PC-9 (cell line): Measurements from ENCODE around the gene WDR43.

Experiments used
- CTCF ChIP-seq: fragments of 200-600 bp; sonication (generic); conservative IDR thresholded peaks from 2 replicates; pipeline ENCODE4 v1.6.1; 2017; ENCODE audit warnings: mixed run types, antibody characterized with exemption, mild to moderate bottlenecking, moderate library complexity
- EZH2 ChIP-seq: fragments of 200-600 bp; sonication (generic); IDR thresholded peaks from 2 replicates; pipeline ENCODE4 v1.8.0; 2017; ENCODE audit warnings: antibody characterized with exemption, low read depth

GRCh38 chr2:28904802-28905457, 10.5 kb downstream of the WDR43 start:
- TF ChIP-seq CTCF = no peak
- no peak for TF ChIP-seq EZH2
